BLaER1 treated with 17β-estradiol and CSF1 and Interleukin-3, amounts not matched to agents 10 nM and 100 nM (cell line): ENCODE data around the gene ACSS1.

Source experiments
- H3K27ac ChIP-seq, 11 experiments: shearing (Covaris generic); formaldehyde crosslinking; 2 replicates each; pipeline ENCODE4 v1.8.1; 2022
- H3K27me3 ChIP-seq, 11 experiments: shearing (Covaris generic); formaldehyde crosslinking; 2 replicates each; pipeline ENCODE4 v1.8.1; 2022
- H3K36me3 ChIP-seq, 11 experiments: shearing (Covaris generic); formaldehyde crosslinking; 2 replicates each; pipeline ENCODE4 v1.8.1; 2022
- H3K4me1 ChIP-seq, 10 experiments: shearing (Covaris generic); formaldehyde crosslinking; 2 replicates each; pipeline ENCODE4 v1.8.1; 2022
- H3K4me2 ChIP-seq, 11 experiments: shearing (Covaris generic); formaldehyde crosslinking; 2 replicates each; pipeline ENCODE4 v1.8.1; 2022
- H3K4me3 ChIP-seq, 10 experiments: shearing (Covaris generic); formaldehyde crosslinking; 2 replicates each; pipeline ENCODE4 v1.8.1; 2022
- H3K9ac ChIP-seq, 11 experiments: shearing (Covaris generic); formaldehyde crosslinking; 2 replicates each; pipeline ENCODE4 v1.8.1; 2022
- H3K9me3 ChIP-seq, 11 experiments: shearing (Covaris generic); formaldehyde crosslinking; replicated peaks in 1 of 11; 2 replicates each; pipeline ENCODE4 v1.8.1; 2022
- H4K20me1 ChIP-seq, 11 experiments: shearing (Covaris generic); formaldehyde crosslinking; 2 replicates each; pipeline ENCODE4 v1.8.1; 2022
- Cebpa-rat ChIP-seq, 11 experiments: shearing (Covaris generic); IDR thresholded peaks; 2 replicates each; pipeline ENCODE4 v1.8.1; 2022

Gene ACSS1

DNA sequence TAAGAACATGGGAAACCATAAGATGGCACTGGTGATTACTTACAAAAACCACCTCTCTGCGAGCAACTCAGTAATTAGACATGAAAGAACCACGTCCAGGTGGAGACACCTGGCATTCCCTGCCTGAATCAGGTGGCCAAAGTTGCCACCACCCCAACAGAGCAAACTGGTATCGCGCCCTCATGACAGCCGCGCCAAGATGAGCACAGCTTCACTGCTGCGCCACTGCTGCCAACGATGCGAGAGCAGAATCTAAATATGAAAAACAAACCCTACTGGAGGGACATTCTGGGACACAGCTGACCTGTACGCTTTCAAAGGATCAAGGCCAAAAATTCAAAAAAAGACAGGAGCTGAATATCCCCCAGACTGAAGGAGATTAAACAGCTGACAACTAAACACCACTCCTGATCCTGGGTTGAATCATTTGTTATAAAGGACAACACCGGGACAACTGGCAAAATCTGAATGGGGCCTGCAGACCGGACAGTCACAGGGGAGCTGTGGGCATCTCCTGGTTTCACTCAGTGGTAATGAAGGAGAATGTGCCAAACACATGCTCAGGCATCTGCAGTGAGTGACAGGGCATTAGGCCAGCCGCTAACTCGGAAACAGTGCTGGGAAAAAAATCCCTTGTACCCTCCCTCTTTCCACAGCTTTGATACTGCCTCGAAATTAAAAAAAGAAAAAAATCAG lies 91.5 kb downstream of the ACSS1 start:
- H3K4me1 ChIP-seq, result peaks cover 16 to 20% (median 17%) of the 10 kb centered on the region in 10 experiments
- no peak overlapping the region for H3K4me3 ChIP-seq
- no peak overlapping the region for H3K9ac ChIP-seq
- H3K27me3 ChIP-seq, result no peaks in the 10 kb centered on the region
- no peak overlapping the region for H3K27ac ChIP-seq
- H3K36me3 ChIP-seq, result peaks cover 86 to 92% (median 88%) of the 10 kb centered on the region in 11 experiments
- H4K20me1 ChIP-seq, result peaks cover 0 to 47% (median 8%) of the 10 kb centered on the region in 11 experiments; a peak in 10 of 22 replicates
- no peaks in the 10 kb centered on the region for H3K9me3 ChIP-seq
- no peak for TF ChIP-seq Cebpa-rat (IDR thresholded peaks at IDR 0.05)
- no peak overlapping the region for H3K4me2 ChIP-seq

DNA sequence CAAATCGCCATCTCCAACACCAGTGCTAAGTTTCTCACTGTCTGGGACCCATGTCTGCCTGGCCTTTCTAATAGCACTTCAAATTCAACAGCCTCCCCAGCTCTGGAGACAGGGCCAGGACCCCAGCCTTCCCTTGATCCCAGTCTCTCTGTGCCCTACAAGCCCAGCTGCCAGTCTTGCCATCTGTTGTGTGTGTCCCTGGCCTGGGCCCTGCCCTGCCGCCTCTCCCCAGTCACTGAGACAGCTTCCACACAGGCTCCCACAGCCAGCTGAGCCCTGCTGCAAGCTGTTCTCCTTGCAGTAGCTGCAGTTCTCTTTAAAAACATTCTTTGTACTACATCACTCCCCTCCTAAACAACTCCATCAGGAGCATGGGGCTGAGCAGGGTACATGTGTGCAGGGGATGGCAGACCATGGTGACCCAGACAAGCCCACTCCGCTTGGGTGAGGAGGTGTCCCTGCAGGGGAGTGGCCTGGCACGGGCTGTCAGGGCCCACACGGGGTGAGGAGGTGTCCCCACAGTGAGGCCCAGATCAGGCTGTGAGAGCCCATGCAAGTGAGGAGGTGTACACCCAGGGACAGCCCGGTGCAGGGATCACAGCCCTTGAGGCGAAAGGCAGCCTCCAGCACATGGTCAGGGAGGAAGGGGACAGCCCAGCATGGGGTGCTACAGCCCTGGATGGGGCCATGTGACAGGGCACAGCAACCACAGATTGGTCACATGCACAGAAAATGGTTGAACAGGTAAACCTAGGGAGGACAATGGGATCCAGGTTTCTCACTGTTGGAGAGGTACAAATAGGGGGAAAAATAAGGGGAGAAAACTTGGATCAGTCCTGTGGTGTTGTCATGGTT lies 92.6 kb downstream of the ACSS1 start:
- Histone ChIP-seq H3K36me3 (peaks cover 95 to 100% (median 99%) of the 10 kb centered on the region in 11 experiments), H3K4me1 (peaks cover 4 to 8% (median 6%) of the 10 kb centered on the region in 10 experiments; a peak in 16 of 20 replicates)
- no peak for TF ChIP-seq Cebpa-rat (IDR thresholded peaks at IDR 0.05)

DNA sequence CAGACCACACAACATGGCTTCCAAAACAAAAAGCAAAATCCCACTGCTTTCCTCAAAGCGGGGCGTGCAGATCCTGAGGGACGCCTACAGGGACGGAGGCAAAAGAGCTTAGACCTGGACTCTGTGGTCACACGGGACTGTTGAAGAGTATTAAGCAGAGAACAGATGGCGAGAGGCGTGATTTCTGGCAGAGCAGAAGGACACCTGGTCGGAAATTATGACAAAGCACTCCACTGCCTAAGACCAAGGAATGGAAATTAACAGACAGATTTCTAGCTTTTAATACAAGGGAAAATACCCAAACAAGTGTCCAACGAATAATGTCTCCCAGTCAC lies 93.5 kb downstream of the ACSS1 start:
- Histone ChIP-seq H3K36me3 (peaks cover 95 to 100% (median 100%) of the 10 kb centered on the region in 11 experiments), H3K4me1 (peaks cover 0 to 6% (median 0%) of the 10 kb centered on the region in 10 experiments; a peak in 2 of 20 replicates), H3K27me3 (no peaks in the 10 kb centered on the region), H3K4me3 (no peak overlapping the region), H3K9me3 (no peaks in the 10 kb centered on the region), H4K20me1 (peaks cover 0 to 55% (median 12%) of the 10 kb centered on the region in 11 experiments; a peak in 11 of 22 replicates), H3K4me2 (no peak overlapping the region), H3K9ac (no peak overlapping the region), H3K27ac (no peak overlapping the region)
- no peak for TF ChIP-seq Cebpa-rat (IDR thresholded peaks at IDR 0.05)

More for the DNA sequence above, 92.6 kb downstream of the ACSS1 start:
- Histone ChIP-seq H4K20me1 (peaks cover 0 to 51% (median 11%) of the 10 kb centered on the region in 11 experiments; a peak in 9 of 22 replicates), H3K27ac (peak overlapping the region in 1 of 11 experiments; percentile 10; a peak in 1 of 22 replicates), H3K27me3 (no peaks in the 10 kb centered on the region), H3K4me3 (no peak overlapping the region), H3K9ac (no peak overlapping the region), H3K9me3 (no peaks in the 10 kb centered on the region), H3K4me2 (no peak overlapping the region)

DNA sequence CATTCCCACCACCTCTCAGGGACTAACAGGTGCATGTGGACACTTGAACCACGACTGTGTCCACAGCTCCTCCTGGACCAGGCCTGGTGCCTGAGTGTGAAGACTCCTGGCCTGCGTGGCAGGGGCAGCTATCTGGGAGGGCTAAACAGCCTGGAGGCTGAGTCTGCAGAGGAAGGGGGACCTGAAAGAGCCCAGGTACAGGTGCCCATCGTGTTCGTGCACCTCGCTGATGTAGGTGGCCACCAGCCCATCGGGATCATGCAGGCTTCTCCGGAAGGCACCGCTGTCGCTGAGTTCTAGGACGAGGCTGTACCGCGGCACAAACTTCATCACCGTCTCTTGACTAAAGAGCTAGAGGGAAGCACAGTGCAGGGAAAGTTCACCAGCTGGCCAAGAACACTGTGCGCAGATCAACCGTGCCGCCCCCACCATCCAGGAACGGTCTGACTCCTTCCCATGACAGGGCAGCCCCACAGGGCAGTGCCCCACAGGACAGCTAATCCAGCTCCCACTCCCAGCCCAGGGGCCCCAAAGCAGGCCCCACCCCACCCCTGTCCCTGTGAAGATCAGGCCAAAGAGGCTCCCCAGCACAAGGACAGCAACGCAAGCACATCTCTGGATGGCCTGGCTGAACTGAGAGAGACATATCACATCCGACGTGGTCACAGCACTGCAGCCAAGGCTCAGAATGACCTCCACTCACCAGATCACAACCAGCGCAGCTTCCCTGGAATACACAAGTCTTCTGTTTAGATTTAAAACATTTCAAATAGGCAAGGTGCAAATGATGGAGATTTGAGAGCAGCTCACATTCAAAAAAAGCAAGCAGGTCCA lies 94.0 kb downstream of the ACSS1 start:
- Histone ChIP-seq H3K27ac (no peak overlapping the region), H3K4me3 (no peak overlapping the region), H3K4me2 (no peak overlapping the region), H4K20me1 (peaks cover 0 to 54% (median 14%) of the 10 kb centered on the region in 11 experiments; a peak in 11 of 22 replicates), H3K9me3 (no peaks in the 10 kb centered on the region), H3K27me3 (no peaks in the 10 kb centered on the region), H3K4me1 (0 out of 20 replicates have a peak, but pooled peaks cover 0 to 6% (median 0%) of the 10 kb centered on the region in 10 experiments), H3K9ac (no peak overlapping the region), H3K36me3 (peaks cover 95 to 100% (median 100%) of the 10 kb centered on the region in 11 experiments)
- TF ChIP-seq Cebpa-rat (IDR thresholded peaks at IDR 0.05), result no peak

DNA sequence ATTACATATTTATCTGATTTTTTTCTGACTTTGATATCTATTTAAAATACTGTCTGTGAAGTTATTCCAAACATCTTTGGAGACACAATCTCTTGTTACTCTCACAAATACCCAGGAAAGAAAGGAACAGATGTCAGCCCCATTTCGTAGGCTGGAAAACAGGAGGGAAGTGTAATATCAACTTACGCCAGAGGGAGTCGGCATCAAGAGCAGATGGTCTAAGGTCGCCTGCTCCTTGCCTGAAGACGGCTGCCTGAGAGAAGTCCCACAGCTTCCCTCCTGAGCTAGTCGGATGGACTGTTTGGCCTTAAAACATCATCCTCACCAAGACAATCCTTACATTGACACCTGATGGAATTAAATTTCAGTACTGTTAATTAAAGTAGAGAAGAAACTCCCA lies 95.4 kb downstream of the ACSS1 start:
- H3K4me2 ChIP-seq, result no peak overlapping the region
- H3K36me3 ChIP-seq, result peaks cover 97 to 100% (median 100%) of the 10 kb centered on the region in 11 experiments
- no peak overlapping the region for H3K4me3 ChIP-seq
- peaks cover 0 to 60% (median 20%) of the 10 kb centered on the region in 11 experiments; a peak in 12 of 22 replicates for H4K20me1 ChIP-seq
- no peak overlapping the region for H3K9ac ChIP-seq
- TF ChIP-seq Cebpa-rat (IDR thresholded peaks at IDR 0.05), result no peak
- H3K9me3 ChIP-seq, result no peaks in the 10 kb centered on the region
- H3K27ac ChIP-seq, result no peak overlapping the region
- H3K4me1 ChIP-seq, result 0 out of 20 replicates have a peak, but pooled peaks cover 0 to 6% (median 0%) of the 10 kb centered on the region in 10 experiments
- no peaks in the 10 kb centered on the region for H3K27me3 ChIP-seq

DNA sequence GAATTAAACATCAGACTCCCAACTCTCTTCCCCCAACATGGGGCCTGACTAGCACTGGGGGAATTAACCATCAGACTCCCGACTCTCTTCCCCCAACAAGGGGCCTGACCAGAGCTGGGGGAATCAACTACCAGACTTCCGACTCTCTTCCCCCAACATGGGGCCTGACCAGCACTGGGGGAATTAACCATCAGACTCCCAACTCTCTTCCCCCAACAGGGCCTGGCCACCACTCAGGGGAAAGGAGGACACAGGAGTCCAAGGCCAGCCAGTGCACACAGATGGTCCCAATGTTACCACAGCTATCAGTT lies 95.8 kb downstream of the ACSS1 start:
- peaks cover 97 to 100% (median 100%) of the 10 kb centered on the region in 11 experiments for H3K36me3 ChIP-seq
- no peak overlapping the region for H3K27ac ChIP-seq
- TF ChIP-seq Cebpa-rat (IDR thresholded peaks at IDR 0.05), result no peak
- H3K4me3 ChIP-seq, result no peak overlapping the region
- H4K20me1 ChIP-seq, result peaks cover 0 to 60% (median 22%) of the 10 kb centered on the region in 11 experiments; a peak in 12 of 22 replicates
- H3K4me2 ChIP-seq, result no peak overlapping the region
- H3K9ac ChIP-seq, result no peak overlapping the region
- H3K27me3 ChIP-seq, result no peaks in the 10 kb centered on the region
- H3K9me3 ChIP-seq, result no peaks in the 10 kb centered on the region
- H3K4me1 ChIP-seq, result 0 out of 20 replicates have a peak, but pooled peaks cover 0 to 6% (median 0%) of the 10 kb centered on the region in 10 experiments

DNA sequence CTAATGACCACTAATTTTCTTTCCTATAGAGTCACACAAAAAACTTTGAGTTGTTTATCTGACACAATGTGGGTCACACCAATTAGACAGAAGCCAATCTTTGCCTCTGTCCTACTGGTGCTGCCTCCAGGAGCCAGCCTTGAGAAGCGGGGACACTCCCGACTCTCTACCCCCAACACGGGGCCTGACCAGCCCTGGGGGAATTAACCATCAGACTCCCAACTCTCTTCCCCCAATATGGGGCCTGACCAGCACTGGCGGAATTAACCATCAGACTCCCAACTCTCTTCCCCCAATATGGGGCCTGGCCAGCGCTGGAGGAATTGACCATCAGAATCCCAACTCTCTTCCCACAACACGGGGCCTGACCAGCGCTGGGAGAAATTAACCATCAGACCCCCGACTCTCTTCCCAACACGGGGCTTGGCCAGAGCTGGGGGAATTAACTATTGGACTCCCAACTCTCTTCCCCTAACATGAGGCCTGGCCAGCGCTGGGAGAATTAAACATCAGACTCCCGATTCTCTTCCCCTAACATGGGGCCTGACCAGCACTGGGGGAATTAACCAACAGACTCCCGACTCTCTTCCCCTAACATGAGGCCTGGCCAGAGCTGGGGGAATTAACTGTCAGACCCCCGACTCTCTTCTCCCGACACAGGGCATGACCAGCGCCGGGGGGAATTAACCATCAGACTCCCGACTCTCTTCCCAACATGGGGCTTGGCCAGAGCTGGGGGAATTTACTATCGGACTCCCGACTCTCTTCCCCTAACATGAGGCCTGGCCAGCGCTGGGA lies 96.4 kb downstream of the ACSS1 start:
- H3K9me3 ChIP-seq, result no peaks in the 10 kb centered on the region
- H4K20me1 ChIP-seq, result peaks cover 0 to 60% (median 22%) of the 10 kb centered on the region in 11 experiments; a peak in 12 of 22 replicates
- H3K27me3 ChIP-seq, result no peaks in the 10 kb centered on the region
- peaks cover 92 to 97% (median 95%) of the 10 kb centered on the region in 11 experiments for H3K36me3 ChIP-seq
- H3K27ac ChIP-seq, result no peak overlapping the region; a peak in 1 of 22 replicates
- peaks cover under 1 to 7% (median 1%) of the 10 kb centered on the region in 10 experiments for H3K4me1 ChIP-seq
- TF ChIP-seq Cebpa-rat (IDR thresholded peaks at IDR 0.05), result no peak
- H3K4me3 ChIP-seq, result no peak overlapping the region
- no peak overlapping the region for H3K9ac ChIP-seq
- no peak overlapping the region for H3K4me2 ChIP-seq

DNA sequence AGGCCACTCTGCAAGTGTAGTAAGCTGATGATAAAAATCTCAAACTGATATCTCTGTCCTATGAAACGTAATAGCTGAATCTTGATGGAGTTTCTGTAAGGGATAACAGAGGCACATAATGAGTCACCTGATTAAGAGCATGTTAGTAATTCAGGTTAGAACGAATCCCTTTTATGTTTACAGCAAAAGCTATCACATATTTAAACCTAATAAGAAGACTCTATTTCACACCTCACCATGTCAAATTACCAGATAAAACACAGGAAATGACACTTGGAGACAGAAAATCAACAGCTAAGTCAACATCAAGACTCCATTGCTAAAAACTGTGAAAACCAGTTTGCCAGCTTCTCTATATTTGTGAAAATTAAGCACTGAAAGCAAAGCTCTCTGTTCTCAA lies 97.1 kb downstream of the ACSS1 start:
- Histone ChIP-seq H3K9ac (no peak overlapping the region), H3K36me3 (peaks cover 85 to 97% (median 88%) of the 10 kb centered on the region in 11 experiments), H3K4me1 (peaks cover 8 to 14% (median 9%) of the 10 kb centered on the region in 10 experiments), H4K20me1 (peaks cover 0 to 66% (median 17%) of the 10 kb centered on the region in 11 experiments; a peak in 12 of 22 replicates), H3K27ac (no peak overlapping the region), H3K27me3 (no peaks in the 10 kb centered on the region), H3K9me3 (no peaks in the 10 kb centered on the region), H3K4me3 (no peak overlapping the region), H3K4me2 (no peak overlapping the region)
- TF ChIP-seq Cebpa-rat (IDR thresholded peaks at IDR 0.05), result no peak
